Measurements from ENCODE around the gene HCRTR1.

The HCRTR1 gene

DNA sequence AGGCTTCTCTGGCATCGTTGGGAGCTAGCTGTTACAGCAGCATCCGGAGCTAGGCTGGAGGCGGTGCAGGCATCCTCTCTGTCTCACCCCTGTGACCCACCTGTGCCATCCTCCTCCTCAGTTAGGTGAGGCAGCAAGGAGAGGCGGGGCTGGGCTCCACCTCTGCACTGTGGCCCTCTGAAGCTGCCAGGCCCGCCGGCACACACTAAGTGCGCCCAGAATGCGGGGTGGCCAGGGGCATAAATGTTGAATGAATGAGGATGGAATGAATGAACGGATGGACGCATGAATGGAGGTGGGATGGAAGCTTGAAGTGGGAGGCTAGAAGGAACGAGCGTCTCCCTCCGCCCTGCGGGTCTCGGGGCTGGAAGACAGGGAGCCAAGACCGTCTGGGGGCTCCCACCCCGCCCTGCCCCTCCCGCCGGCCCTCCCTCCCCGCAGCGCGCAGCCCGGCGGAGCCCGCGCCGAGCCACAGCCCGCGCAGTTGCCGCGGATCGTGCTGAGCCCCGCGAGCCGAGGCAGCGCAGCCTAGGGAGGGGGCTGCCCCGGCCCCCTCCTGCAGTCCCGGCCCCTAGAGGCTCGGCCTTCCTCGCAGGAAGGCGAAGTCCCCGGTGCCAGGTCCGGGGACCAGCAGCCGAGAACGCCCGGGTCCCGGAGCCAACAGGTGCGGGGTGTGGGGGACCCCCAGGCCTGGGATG is at the start of gene HCRTR1:
Gene HCRTR1, plus strand, starts transcription at position 472 of the 698 bp plus-strand sequence. CDS start 1,504 bp downstream, outside the sequence.
- no peak for DNase-seq (ENCODE audit: low read depth in 2 of 2)

DNA sequence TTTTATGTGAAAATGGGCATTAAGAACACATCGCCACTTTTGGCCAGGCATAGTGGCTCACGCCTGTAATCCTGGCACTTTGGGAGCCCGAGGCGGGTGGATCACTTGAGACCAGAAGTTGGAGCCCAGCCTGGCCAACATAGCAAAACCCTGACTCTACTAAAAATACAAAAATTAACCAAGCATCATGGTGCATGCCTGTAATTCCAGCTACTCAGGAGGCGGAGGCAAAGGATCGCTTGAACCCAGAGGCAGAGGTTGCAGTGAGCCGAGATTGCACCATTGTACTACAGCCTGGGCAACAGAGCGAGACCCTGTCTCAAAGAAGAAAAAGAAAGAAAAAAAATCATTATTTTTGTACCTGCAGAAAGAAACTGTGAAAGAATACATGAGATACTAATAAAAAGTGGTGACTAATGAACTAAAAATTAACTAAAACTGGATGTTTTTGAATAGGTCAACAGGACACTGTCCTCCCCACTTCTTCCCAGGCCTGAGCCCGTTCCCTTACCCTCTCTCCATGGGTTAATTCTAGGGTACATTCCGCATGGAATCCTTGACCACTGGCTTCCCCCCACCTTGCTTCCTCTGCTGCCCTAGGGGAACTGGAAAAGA is 49.4 kb upstream of the HCRTR1 start:
- DNase-seq (ENCODE audit: low read depth in 2 of 2) = no peak

DNA sequence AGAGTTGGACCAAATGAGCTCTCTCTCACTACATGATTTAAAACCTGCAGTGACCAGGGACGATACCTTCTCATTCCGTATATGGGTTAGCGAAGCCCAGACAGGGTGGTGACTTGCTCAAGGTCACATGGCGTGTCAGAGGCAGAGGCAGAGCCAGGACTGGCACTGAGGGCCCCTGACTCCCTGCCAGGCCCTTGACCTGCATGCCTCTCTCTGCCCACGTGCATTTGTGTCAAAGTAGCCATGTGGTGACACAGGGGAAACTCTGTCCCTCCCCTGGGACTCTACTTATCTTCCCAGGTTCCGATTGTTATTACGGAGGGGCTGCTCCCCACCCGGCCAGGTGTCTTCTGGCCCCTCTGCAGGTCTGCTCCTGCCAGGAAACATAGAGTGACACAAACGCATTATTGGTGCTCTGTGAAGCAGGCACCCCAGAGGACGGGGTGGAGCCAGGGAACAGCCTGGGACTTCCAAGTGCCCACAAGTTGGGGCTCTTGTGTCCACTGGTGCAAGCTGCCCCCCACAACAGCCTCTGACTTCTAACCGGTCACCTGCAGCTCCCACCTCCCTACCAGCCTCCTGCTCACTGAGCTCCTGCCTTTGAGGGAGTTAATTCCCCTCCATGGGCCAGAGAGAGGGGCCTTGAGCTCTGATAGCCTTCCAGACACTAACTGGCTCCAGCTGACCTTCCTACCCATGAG is 48.4 kb upstream of the HCRTR1 start:
- no peak for DNase-seq (ENCODE audit: low read depth in 2 of 2)

DNA sequence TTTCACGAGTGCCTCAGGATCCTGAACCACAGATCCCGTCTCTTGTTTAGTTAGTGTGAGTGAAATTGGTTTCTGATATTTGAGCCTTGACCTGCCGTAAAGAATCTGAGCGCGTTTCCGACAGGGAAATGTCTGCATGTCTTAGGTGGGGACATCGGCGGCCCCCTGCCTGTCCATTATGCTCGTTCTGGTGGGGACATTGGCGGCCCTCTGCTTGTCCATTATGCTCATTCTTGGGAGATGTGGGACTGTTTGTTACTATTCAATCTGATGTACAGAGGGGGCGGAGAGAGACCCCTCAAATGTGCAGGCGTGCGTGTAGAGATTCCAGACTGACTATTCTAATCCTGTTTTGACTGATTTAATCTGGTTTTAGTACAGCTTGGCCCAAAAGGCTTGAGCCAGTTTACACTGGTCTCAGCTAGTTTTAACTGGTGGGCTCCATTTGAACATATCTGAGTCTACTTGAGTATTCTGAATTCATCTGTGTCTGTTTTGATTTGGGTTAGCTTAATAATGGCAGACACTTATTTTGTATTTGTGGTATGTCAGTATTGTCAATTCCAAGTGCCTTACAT is 47.8 kb upstream of the HCRTR1 start:
- no peak for DNase-seq (ENCODE audit: low read depth in 2 of 2)

DNA sequence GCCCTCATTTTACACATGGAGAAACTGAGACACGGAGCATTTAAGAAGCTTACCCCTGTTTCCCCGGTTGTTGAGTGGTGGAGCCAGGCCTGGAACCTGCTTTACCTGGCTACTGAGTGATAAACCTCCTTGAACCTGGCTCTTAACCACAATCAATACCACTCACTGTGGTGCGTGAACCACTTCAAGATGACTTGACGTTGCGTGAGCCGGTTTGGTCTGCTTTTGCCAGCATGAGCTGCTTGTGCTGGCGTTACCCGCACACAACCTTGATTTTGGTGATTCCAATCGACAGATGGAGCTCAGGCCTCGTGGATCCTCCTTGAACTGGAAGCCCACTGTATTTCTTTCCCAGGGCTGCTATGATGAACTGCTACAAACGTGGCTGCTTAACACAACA is 47.3 kb upstream of the HCRTR1 start:
- DNase-seq (ENCODE audit: low read depth in 2 of 2) = no peak

DNA sequence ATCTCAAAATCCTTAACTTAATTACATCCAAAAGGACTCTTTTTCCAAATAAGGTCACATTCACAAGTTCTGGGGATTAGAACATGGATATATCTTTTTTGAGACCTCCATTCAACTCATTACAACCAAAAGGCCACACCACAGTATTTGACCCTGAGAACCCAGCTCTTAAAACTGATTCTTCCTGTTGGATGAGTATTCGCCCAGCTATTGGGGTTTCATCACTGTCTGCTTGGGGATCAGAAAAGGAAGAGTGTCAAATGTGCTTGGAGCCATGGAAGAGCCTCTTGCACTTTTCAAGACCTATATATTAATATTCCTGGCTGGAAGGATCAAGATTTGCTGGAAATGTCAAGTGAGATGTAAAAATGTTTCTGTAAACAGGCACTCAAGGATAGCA is 46.6 kb upstream of the HCRTR1 start:
- DNase-seq (ENCODE audit: low read depth in 2 of 2) = no peak

GRCh38 chr1:31571340-31572295 is 45.9 kb upstream of the HCRTR1 start:
- no peak for DNase-seq (ENCODE audit: low read depth in 2 of 2)

- no peak for DNase-seq (ENCODE audit: low read depth in 2 of 2)
These were observed 45.0 kb upstream of the HCRTR1 start for GRCh38 chr1:31572323-31573104.

DNA sequence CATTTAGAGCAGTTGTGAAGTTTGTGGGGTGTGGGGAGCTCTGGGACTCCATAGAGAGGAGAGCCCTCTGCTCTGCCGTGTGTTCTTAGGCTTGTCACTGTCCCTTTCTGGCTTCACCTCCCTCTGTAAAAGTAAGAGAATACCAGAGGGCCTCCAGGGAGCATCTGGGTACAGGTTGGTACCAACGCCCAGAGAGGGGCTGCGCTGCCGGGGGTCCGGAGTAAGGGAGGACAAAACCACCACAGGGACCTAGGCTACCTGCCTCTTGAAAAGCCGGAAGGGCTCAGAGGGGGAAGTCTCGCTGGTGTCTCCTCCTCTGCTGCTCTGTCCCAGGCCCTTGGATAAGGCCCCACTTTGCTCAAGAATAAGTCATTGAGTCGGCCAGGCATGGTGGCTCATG is 44.2 kb upstream of the HCRTR1 start:
- no peak for DNase-seq (ENCODE audit: low read depth in 2 of 2)

GRCh38 chr1:31574749-31575368 is 42.6 kb upstream of the HCRTR1 start:
- DNase-seq (ENCODE audit: low read depth in 2 of 2) = no peak

- DNase-seq (ENCODE audit: low read depth in 2 of 2) = no peak
These were observed 41.9 kb upstream of the HCRTR1 start for GRCh38 chr1:31575369-31576140.

GRCh38 chr1:31576201-31576669 is 41.3 kb upstream of the HCRTR1 start, which contains the start of gene TINAGL1:
Gene TINAGL1 (plus strand): TSS chr1:31576515. CDS start chr1:31577149, 634 bp downstream.
- DNase-seq (ENCODE audit: low read depth in 2 of 2) = no peak

- DNase-seq (ENCODE audit: low read depth in 2 of 2) = no peak
These were observed 40.6 kb upstream of the HCRTR1 start for GRCh38 chr1:31576743-31577455.

GRCh38 chr1:31577515-31578192 is 39.8 kb upstream of the HCRTR1 start:
- no peak for DNase-seq (ENCODE audit: low read depth in 2 of 2)

GRCh38 chr1:31579374-31579773 is 38.1 kb upstream of the HCRTR1 start:
- no peak for DNase-seq (ENCODE audit: low read depth in 2 of 2)

GRCh38 chr1:31580513-31580870 is 37.0 kb upstream of the HCRTR1 start:
- no peak for DNase-seq (ENCODE audit: low read depth in 2 of 2)

DNA sequence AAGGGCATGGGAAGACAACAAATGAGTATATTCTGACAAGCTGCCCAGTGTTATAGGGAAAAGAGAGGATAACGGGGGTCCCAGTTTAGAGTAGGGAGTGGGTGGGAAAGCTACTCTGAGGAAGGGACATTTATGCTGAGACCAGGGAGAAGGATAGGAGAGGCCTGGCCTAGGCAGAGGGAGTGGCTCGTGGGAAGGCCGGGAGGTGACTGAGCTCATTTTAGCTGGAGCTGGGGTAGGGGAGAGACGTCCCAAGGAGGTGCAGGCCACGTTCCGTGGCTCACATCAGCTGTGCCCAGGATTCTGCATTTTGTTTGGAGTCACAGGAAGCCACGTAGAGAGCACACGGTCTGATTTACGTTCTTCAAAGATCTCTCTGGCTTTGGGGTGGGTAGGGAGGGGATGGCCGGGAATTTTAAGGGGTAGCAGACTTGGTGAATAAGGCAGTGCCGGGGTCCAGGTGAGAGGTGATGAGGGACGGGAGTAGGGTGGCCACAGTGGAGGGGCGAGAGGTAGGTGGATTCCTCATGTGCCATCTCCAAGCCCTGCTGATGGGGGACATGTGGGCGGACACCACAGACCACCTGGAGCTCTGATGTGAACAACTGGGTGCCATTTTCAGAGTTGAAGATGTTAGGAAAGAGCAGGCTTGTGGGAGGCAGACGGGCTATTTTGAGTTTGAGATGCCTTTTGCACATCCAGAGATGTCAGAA is 36.4 kb upstream of the HCRTR1 start:
- DNase-seq (ENCODE audit: low read depth in 2 of 2) = no peak
